ENCODE results near the gene MANSC4. TPM values are rescaled to one million over a fixed set of nuclear protein-coding genes. Genes with fewer than 3 reads are reported as not detected.

The MANSC4 gene
- total and polyA plus RNA-seq, 9 of the 15 experiments (the other 6 are each of a cell fraction or from before 2014, with no cell fraction given) = not detected

- TF ChIP-seq ZNF76 (CRISPR knock-in tag; IDR thresholded peaks at IDR 0.05; ENCODE audit: borderline replicate concordance) (no peak), ZNF699 (CRISPR knock-in tag; IDR thresholded peaks at IDR 0.05; ENCODE audit: insufficient replicate concordance) (no peak), TRIM25 (IDR thresholded peaks at IDR 0.05; ENCODE audit: borderline replicate concordance) (no peak), ZNF316 (IDR thresholded peaks at IDR 0.05) (peak; percentile 36; the same call in 1 of the 2 replicates), ATF1 (CRISPR knock-in tag; IDR thresholded peaks at IDR 0.05) (no peak), ATF1 (tag; IDR thresholded peaks at IDR 0.05) (no peak), RBM25 (IDR thresholded peaks at IDR 0.05; ENCODE audit: low read depth, low read length, severe bottlenecking) (no peak), FOXA3 (CRISPR knock-in tag; conservative IDR thresholded peaks at IDR 0.05 in 1 of 2, IDR thresholded peaks at IDR 0.05 in 1 of 2) (no peak), YBX1 (IDR thresholded peaks at IDR 0.05) (no peak), MAFG (tag; conservative IDR thresholded peaks at IDR 0.05) (0 out of 2 replicates have a peak, but pooled peaks have one; percentile 21), EP300 (IDR thresholded peaks at IDR 0.05; ENCODE audit: low read length) (no peak), MAFK (IDR thresholded peaks at IDR 0.05; ENCODE audit: low read length) (no peak), HDAC2 (IDR thresholded peaks at IDR 0.05) (no peak), ZNF592 (IDR thresholded peaks at IDR 0.05) (no peak), THRAP3 (IDR thresholded peaks at IDR 0.05; ENCODE audit: borderline replicate concordance) (no peak), TFE3 (CRISPR knock-in tag; IDR thresholded peaks at IDR 0.05) (0 out of 2 replicates have a peak, but pooled peaks have one; percentile 4), ZNF311 (CRISPR knock-in tag; IDR thresholded peaks at IDR 0.05) (no peak)
These were observed 23.3 kb downstream of the MANSC4 start (continued) for GRCh38 chr12:27756670-27757195.

Measured in K562 (cell line).